ENCODE data around the gene EN2.

EN2 gene

DNA sequence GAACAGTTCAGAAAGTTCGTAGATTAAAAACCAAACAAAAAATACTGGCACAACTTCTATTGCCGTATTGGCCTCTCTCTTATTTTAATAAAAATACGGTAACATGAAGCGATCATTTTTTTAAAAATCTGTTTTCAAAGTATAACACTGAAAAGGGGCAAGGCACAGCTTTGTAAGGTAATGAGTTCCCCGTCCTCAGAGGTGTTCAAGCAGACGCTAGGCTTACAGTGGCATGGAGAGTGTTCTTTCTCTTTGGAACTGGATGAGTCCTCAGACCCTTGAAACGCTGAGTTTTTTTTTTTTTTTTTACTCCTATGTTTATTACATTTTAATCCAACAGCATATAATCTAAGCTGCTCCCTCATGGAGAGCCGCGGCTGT is 7.8 kb downstream of the EN2 start:
- DNase-seq = no peak

DNA sequence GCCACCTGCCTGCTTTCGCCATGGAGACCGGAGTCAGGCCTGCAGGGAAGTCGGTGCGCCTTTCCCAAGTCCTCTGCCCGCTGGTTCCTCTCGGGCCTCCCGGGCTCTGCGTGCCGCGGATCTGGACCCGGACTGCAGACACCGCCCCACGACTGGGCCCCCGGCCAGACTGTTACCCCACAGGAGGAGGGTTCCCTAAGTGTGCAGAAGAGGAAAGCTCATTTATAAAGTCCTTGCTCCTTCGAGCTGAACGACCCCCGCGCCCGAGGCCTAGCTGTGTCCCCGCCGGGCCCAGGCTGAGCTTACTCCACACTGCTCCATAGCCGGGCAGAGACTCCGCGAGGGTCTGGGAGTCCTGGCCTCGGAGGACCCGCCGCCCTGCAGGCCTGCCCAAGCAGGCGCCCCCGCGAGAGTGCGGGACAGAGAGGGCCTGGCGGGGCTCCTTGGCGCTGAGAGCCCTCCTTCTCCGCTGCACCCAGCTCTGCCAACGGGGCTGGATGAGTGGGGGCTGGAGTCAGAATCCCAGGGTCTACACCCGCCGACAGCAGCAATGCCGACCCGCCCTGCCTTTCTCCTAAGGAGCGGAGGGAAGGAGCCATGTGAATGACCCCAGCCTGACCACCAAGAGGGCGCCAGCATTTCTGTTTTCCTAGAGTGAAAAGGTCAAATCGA is 8.3 kb downstream of the EN2 start:
- no peak for DNase-seq

DNA sequence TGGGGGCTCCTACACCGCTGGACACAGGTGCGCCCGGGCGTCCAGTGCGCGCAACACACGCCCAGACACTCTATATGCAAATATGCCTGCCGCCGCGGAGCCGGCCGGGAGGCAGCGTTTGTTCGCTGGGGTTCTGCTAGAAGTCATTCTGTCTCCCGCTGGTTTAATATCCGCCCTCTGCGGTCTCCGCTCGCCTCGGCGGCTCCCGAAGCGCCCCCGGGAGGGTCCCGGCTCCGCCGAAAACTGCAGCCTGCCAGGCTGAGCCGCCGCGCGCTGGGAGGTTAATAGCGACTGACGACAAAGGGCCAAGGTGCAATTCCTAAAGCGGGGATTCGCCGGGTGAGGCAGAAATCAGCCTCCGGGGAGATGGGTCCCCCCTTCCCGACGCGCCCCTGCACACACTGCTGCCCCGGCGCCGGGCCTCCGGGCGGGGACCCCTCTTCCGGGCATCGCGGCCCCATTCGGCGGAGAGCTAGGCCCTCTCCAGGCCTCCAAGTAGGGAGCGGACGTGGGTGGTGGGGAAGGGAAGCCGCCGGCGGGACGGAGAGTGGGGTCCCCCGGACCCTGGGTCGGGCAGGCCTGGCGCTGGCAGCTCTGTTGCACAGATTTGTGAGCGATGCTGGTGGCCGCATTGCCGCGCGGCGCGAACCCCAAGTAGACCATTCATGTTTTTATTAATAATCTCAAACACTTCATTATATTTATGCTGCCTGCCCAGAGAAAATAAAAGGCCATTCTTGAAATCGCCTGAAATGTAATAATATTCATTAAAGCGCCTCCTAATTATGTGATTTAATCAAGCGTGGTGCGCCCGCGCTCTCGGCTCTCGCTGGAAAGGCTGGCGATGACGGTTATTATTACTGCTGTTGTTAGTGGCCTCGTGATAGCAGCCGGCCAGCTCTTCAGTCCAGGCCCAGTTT is 9.1 kb downstream of the EN2 start:
- peak in 2 of 5 experiments; percentile 9 to 65 for DNase-seq

DNA sequence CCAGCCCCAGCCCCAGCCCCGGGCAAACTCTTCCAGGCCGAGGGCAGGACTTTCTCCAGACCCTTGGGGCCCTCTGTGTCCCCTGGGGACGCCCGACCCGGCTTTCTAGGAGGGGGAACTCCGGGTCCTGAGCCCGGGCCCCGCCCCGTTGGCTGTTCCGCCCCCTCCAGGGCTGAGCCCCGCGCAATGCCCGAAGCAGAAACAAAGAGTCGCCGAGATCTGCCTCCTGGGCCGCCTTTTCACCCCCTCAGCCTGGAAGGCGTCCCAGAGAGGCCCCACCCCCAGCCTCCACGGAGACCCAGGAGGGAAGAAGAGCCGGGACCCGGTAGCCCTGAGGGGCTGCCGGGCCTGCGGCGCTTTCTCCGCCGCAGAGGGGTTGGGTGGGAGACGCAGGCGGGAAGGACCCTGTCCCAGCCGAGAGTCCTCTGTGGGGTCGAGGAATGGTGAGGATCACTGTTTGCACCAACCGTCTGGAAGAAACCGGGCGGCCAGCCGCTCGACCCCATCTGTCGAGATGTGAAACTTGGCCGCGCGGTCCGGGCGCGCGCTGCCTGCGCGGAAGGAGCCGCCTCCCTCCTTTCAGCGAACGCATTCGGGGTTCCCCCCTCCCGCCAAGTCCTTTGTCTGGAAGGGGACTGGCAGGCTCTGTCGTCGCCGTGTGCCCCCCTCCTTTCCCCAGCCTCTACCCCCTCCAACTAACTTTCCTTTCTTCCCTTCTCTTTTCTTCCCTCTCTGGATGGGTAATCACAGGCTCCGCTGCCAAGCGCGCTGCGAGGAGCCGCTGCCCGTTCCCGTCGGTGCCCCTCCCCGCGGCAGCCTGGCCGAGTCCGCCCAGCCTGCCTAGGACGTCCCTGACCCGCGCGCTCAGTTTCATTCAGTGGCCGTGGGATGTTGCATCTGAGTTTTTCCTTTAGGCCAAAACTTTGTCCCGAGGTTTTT is 10.2 kb downstream of the EN2 start:
- no peak for DNase-seq

DNA sequence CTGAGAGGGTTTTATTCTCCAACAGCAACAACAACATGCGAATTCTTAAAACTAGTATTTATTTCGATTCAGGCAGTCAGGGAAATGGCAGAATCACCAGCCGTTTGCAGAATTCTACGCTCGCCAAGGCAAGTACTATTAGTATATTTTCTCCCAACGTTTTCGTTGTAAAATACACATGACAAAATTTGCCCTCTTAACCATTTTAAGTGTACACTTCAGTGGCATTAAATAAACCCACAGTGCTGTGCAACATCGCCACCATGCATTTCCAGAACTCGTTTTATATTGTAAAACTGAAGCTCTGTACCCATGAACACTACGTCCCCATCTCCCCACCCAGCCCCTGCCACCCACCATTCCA is 10.8 kb downstream of the EN2 start:
- DNase-seq = no peak

DNA sequence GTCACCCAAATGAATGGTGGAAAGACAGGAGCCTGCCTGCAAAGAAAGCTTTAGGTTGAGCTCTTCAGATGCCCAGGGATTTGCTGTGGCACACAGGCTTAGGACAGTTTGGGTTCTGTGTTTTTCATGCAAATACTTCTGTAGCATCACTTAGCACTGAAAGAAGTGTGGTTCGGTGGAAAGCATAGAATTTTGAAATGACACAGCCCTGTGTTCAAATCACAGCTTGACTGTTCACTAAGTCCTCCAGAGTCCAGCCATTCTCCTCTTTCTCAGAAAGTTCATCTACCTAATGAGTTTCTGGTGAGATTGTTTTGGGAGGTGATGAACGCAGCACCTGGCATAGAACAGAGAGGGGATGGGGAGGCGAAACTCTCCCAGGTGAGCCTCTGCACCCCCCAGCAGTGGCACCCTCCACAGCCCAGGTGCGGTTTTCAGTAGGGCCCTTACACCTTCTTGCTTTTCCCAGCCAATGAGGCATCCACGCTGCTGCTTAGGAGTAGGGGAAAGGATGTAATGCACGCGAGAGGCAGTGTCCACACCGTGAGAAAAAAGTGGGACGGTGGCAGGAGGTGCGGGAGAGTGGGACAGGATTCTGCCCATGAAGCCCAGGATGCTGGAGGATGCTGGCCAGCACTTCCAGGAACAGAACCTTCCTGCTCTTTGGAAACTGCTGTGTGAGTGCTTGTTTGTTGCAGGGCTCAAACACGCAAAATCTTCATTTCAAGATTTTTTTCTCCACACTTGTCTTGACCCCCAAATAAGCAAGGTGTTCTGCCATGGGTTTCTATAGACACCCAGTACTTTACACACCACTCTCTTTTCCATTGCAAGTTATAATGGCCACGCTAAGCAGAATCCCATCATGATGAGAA is 11.6 kb downstream of the EN2 start:
- no peak for DNase-seq

DNA sequence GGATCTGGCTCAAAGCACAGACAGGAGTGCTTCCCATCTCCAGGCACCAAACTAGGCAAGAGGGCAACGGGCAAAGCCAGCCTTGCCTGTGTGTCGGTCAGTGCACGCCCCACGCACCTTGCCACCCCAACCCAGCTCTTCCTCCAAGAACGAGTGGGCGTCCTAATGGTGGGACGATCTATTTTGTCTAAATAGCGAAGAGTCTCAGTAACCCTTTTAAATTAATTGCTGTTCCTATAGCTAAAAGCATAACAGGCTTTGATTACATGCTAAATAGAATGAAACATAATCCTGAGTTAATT is 12.2 kb downstream of the EN2 start:
- no peak for DNase-seq

DNA sequence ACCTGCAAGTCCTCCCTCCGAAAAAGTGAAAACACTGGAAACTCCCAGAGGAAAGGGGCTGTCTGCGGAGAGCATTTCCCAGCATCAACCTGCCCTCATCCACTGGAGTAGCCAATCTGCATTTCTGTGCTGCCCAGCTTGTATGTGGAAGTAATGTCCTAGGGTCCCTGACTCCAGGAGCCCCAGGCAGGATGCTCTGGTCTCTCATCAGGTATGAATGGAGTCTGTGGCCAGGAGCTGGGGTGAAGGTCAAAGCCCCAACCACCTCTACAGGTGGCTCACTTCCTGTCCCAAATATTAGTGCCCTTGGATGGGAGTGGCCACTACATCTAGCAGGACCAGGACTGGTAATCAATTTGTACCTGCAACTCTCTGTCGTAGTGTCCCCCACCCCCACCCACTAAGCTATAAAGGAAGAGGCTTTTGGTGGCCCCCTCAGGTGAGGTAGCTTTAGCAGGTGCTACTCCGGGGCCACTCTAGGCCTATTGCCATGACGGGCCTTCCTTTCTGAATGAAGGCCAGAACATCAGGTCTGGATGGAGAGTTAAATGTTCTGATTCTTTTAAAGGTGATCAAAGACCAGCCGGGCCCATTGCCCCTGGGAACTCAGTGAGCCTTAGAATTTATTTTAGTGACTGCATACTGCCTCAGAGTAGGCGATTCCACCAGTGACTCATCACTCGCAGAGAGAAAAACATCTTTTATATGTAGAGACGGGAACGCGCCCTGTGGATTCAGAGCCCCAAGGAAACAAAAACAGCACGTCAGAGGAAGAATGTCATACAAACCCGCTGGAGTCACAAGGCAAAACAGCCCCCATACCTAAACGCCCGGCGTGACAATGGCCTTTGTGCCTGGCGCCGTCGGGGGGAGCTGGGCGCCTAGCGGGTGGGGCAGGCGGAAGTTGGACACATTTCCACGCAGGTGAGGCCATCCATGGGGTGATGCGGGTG is 13.0 kb downstream of the EN2 start:
- no peak for DNase-seq

DNA sequence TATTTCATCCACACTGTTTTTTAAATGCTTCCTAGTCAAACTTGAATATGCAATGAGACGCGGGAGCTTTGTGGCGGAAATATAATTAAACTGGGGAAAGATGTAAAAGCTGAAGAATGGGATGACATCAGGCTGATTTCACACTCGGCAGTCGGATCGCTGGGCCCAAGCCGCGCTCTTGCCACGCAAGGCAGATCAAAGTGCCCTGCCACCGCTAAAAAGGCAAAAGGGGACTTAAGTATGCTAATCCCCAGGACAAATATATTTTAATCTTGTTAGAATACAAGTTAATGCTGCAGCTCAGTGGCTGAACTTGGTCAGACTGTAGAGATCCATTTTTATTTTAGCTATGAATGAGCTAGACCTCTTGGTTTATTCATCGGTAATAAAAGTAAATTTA is 13.8 kb downstream of the EN2 start:
- no peak for DNase-seq

DNA sequence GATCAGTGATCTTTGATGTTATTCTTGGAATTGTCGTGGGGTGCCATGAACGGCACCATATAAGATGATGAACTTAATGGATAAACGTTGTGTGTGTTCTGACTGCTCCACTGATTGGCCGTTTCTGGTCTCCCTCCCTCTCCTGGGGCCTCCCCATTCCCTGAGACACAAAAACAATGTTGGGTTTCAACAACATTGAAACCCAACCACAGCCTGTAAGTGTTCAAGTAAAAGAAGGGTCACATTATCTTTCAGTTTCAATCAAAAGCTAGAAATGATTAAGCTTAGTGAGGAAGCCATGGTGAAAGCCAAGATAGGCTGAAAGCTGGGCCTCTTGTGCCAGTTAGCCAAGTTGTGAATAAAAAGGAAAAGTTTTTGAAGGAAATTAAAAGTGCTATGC is 19.5 kb downstream of the EN2 start:
- DNase-seq = peak in 1 of 5 experiments; percentile 87

DNA sequence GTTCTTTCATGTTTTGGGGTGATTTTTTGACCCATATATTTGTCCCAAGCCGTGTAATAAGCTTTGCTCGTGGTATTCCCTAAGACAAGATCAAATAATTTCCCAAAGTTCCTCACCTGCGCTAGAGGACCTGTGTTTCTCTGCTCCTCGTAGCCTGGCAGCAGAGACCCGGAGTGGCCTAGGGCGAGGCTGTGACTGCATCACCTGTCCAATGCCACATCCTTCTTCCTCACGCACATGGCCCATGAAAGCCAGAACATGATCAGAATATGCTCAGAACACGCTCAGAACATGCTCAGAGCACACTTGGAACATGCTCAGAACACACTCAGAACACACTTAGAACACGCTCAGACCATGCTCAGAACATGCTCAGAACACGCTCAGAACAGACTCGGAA is 23.8 kb downstream of the EN2 start:
- DNase-seq = no peak

DNA sequence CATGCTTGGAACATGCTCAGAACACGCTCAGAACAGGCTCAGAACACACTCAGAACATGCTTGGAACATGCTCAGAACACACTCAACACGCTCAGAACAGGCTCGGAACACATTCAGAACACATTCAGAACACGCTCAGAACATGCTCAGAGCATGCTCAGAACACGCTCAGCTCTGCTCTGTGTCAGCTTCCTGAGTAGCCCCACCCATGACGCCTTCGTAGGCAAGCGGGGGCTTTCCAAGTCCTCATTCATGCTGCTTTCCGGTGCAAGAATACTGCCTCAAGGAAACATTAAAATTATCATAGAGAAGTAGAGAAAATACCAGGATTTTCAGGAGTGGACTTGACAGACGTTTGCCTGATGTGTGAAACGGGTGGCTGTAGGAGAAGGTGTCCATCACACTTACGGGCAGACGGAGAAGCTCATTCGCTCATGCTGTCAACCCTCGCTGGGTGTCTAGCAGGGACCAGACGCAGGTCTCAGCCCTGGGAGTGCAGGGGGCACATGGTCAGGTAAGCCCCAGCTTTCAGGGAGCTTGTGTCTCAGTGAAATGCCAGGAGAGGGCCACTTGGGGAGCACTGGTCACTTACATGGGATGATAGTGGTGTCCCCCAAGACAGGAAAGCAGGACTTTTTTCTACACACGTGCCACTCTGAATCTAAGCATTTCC is 24.7 kb downstream of the EN2 start:
- DNase-seq = peak in 2 of 5 experiments; percentile 37 to 50

DNA sequence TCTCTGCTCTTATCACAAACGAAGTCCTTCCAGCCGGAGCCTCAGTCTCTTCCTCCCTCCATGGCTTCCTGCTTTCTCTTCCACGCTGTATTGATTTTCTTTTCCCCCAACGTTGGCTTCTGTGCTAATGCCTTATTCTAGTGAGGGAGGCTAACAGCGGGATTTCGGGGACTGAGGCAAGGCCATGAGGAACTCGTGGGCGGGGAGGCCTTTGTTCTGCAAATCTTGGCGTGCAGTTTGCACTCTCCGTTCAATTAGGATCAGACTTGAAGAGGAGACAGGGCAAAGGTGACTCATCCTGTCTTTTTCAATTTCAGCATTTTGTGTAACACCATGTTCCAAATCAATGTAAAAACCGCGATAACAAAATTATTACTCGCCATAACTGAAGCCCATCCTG is 25.3 kb downstream of the EN2 start:
- DNase-seq = no peak

DNA sequence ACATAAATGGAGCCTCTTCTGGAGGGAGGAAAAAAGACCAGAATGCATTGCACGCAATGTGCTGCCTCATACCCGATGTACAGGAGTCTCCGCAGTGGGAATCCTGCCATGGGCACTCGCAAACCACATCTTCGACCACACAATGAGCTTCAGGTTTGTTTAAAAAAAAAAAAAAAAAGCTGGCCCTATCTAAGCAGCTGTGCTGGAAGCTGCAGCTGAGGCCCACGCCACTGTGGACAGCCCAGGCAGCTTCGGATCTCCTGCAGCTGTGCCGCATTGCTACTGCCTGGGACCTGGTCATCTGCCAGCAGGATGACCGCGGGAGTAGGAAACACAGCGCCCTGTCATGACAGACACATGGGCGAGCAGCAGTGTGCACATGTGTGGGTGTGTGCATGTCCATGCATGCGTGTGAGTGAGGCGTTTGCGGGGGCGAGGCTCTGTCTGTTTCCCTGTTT is 26.0 kb downstream of the EN2 start:
- no peak for DNase-seq

DNA sequence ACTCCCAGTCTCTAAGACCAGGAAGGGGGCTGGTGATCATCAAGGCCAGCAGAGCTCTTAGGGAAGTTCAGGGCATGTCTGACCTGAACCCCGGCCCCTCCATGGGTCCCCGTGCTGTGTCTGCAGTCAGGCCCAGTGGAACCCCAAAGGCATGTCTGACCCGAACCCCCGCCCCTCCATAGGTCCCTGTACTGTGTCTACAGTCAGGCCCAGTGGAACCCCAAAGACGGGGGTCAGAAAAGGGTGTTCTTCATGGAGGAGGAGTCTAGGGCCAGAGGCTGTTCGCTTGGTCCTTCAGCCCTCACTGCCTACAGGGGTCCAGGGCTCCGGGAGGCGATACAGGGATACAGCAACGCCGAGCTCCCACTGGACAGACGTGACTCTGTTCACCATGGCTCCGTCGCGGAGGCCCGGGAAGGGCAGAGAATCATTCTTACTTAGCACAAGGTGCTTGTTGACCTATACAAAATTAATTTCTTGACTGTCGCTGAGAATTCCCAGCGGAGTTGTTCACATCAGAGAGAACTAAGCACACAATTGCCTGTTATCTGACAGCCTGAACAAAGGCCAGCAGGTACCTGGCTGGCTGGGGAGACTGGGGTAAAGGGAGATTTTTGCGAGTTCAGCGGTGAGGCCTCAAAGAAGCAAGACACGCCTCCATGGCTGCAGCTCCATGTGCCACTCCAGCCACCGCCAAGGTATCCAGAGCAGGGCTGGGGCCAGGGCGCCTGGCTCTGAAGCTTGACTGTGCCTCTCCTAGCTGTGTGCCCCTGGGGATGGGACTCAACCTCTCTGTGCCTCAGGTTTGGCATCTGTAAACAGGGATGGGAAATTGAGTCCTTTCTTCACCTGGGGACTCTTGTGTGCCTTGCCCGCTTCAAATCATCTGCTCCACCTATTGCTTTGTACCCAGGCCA is 26.8 kb downstream of the EN2 start:
- DNase-seq = no peak

DNA sequence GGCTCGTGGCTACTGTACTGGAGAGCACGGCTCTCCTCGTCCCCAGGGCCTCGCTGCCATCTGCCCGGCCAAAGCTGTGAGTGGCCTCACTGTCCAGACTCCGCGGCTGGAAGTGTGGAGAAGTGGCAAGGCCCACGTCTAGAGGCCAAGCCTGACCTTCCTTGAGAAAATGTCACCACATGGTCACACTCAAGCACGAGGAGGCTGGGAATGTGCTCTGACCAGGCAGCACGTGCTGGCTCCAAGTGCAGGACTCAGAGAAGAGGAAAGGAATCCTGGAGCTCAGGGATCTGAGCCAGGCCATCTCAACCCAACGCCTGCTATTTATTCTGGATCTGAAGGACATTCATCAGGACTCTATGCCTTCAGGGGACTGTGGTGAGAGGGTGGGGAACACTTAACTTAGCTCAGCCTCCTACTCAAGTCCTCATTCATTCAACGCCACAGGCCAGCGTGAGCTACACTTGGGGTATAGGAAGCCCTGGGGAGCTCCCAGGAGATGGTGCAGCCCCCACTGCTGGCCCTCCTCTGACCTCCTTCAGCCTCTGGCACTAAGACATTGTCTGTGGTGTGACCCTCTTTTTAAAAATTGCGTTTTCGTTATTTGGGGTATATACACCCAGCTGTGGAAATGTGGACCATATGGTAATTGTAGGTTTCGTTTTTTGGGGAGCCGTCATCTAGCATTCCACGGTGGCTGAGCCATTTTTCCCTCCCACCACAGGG is 29.0 kb downstream of the EN2 start:
- no peak for DNase-seq

DNA sequence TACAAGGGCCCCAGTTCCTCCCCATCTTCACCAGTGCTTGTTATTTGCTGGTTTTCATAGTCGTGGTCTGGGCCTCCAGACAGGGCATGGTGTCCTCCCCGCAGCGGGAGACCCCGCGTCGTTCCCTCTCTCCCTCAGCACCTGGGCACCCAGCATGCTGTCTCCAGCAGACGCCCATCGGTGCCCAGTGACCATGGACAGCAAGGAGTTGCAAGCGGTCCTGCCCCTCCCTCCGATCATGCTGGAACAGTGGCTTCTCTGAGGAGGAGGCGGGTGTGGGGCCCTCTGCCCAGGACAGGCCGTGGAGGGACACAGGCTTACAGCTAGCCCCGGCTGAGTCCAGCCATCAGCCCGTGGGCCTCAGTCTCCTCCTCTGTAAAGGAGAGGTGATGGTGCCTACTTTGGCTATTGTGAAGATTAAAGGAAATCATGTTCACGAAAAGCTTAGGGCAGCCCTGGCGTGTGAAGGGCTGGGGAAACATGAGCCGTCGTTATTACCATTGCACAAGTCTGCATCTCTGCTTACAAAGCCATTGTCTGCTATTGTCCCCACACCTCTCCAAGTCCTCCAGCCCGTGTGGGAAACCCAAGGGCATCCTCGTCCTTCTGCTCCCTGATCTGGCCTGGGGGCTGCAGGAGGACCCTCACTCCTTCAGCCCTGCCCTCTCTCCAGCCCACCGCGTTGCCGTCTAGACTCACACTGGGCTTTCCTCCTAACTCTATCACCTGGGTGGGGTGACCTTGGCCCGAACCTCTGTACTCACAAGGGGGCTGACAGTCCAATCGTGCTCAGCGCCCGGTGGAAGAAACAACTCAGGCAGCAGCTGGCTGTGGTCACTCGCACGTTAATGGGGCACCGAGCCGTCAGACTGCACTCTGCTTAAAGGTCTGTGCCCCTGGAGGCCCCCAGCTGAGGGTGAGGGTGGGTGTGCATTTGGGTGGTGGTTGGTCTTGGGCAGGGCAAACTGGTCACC is 29.9 kb downstream of the EN2 start:
- DNase-seq = no peak
